HepG2 (cell line): ENCODE results near the gene ABCC3. TPM values are rescaled to one million over a fixed set of nuclear protein-coding genes. Genes with fewer than 3 reads are reported as not detected.

ENCODE experiments used
- ATF7 ChIP-seq, 2 experiments: fragments of 450-650 bp in 1 of 2; sonication (generic) in 1 of 2; formaldehyde crosslinking in 1 of 2; IDR thresholded peaks; 2 replicates each; pipeline versions ENCODE4 v1.4.0 to v1.6.1; 2016 to 2020; ENCODE audit warnings: antibody characterized with exemption in 1 of 2, mild to moderate bottlenecking in 1 of 2, missing genetic modification reagents in 1 of 2
- DPF2 ChIP-seq: sonication (generic); formaldehyde crosslinking; IDR thresholded peaks from 2 replicates; pipeline ENCODE4 v1.4.0; 2020; ENCODE audit warnings: mild to moderate bottlenecking, low read depth, missing genetic modification reagents, borderline replicate concordance
- ELF1 ChIP-seq: sonication (generic); formaldehyde crosslinking; IDR thresholded peaks from 2 replicates; pipeline ENCODE4 v1.4.0; 2020; ENCODE audit warnings: missing genetic modification reagents
- GZF1 ChIP-seq: sonication (generic); formaldehyde crosslinking; IDR thresholded peaks from 2 replicates; pipeline ENCODE4 v1.5.1; 2020; ENCODE audit warnings: mild to moderate bottlenecking, missing genetic modification reagents
- NFE2L2 ChIP-seq: fragments of 150-350 bp; IDR thresholded peaks from 2 replicates; pipeline ENCODE4 v1.6.1; 2014; ENCODE audit warnings: low read length
- NFKB2 ChIP-seq: sonication (generic); formaldehyde crosslinking; IDR thresholded peaks from 2 replicates; pipeline ENCODE4 v1.4.0; 2020; ENCODE audit warnings: missing genetic modification reagents, borderline replicate concordance
- SRSF4 ChIP-seq: fragments of 200-400 bp; formaldehyde crosslinking; IDR thresholded peaks from one replicate; pipeline ENCODE4 v1.6.1; 2018; ENCODE audit warnings: mild to moderate bottlenecking, low read depth, low read length, moderate library complexity; ENCODE audit not compliant: poor library complexity, severe bottlenecking
- SUZ12 ChIP-seq: fragments of 150-350 bp; IDR thresholded peaks from 2 replicates; pipeline ENCODE4 v1.6.1; 2014; ENCODE audit warnings: low read depth, low read length
- THYN1 ChIP-seq: sonication (generic); formaldehyde crosslinking; IDR thresholded peaks from 2 replicates; pipeline ENCODE4 v1.8.1; 2023; ENCODE audit warnings: low read depth, mild to moderate bottlenecking, moderate library complexity, missing genetic modification reagents, borderline replicate concordance
- YEATS4 ChIP-seq: sonication (generic); formaldehyde crosslinking; IDR thresholded peaks from 2 replicates; pipeline ENCODE4 v1.4.0; 2020; ENCODE audit warnings: missing genetic modification reagents, borderline replicate concordance
- ZMYM4 ChIP-seq: sonication (generic); formaldehyde crosslinking; IDR thresholded peaks from 2 replicates; pipeline ENCODE4 v1.8.1; 2023; ENCODE audit warnings: mild to moderate bottlenecking, missing genetic modification reagents
- ZNF232 ChIP-seq: sonication (generic); formaldehyde crosslinking; IDR thresholded peaks from 2 replicates; pipeline ENCODE4 v1.4.0; 2020; ENCODE audit warnings: missing genetic modification reagents, borderline replicate concordance
- ZNF383 ChIP-seq: sonication (generic); formaldehyde crosslinking; IDR thresholded peaks from 2 replicates; pipeline ENCODE4 v1.4.0; 2020; ENCODE audit warnings: missing genetic modification reagents, mild to moderate bottlenecking, borderline replicate concordance
- ZNF841 ChIP-seq: sonication (generic); formaldehyde crosslinking; IDR thresholded peaks from 2 replicates; pipeline ENCODE4 v1.8.1; 2023; ENCODE audit warnings: missing genetic modification reagents, borderline replicate concordance
- polyA plus RNA-seq, 8 experiments: library from polyadenylated mRNA; depleted of rRNA in 3 of 8; stranded (reverse) in 7 of 8; unstranded in 1 of 8; fragments of >200 nt; fragmentation: Illumina TruSeq in 4 of 8; extraction: Trizol in 4 of 8; gene quantifications; 2 replicates each; pipeline versions ENCODE4 v1.2.1 to v1.2.3, GENCODE V29; 2011 to 2016; ENCODE audit warnings: low read depth in 4 of 8, missing spikeins in 1 of 8, mixed read lengths in 1 of 8; ENCODE audit not compliant: insufficient read depth in 1 of 8
- total RNA-seq, 5 experiments: library from RNA; depleted of rRNA; stranded (reverse); fragments of >200 nt; fragmentation: Illumina TruSeq; extraction: Trizol; gene quantifications; 2 replicates each; pipeline ENCODE4 v1.2.3, GENCODE V29; 2016; ENCODE audit warnings: low read depth in 1 of 5
- TF ChIP-seq, protein P1 (sequence below): sonication (generic); formaldehyde crosslinking; IDR thresholded peaks from 2 replicates; pipeline ENCODE4 v1.5.1; 2020; ENCODE audit warnings: missing genetic modification reagents, mild to moderate bottlenecking, borderline replicate concordance
- TF ChIP-seq, protein P2 (sequence below): sonication (generic); formaldehyde crosslinking; IDR thresholded peaks from 2 replicates; pipeline ENCODE4 v1.9.0; 2021; ENCODE audit warnings: missing genetic modification reagents, borderline replicate concordance
- TF ChIP-seq, protein P3 (sequence below): sonication (generic); formaldehyde crosslinking; IDR thresholded peaks from 2 replicates; pipeline ENCODE4 v1.4.0; 2020; ENCODE audit warnings: missing genetic modification reagents

Gene ABCC3
- total and polyA plus RNA-seq, 2 of the 13 experiments (the other 11 are each of a cell fraction or from before 2014, with no cell fraction given): 25.2 to 50.7 TPM

DNA sequence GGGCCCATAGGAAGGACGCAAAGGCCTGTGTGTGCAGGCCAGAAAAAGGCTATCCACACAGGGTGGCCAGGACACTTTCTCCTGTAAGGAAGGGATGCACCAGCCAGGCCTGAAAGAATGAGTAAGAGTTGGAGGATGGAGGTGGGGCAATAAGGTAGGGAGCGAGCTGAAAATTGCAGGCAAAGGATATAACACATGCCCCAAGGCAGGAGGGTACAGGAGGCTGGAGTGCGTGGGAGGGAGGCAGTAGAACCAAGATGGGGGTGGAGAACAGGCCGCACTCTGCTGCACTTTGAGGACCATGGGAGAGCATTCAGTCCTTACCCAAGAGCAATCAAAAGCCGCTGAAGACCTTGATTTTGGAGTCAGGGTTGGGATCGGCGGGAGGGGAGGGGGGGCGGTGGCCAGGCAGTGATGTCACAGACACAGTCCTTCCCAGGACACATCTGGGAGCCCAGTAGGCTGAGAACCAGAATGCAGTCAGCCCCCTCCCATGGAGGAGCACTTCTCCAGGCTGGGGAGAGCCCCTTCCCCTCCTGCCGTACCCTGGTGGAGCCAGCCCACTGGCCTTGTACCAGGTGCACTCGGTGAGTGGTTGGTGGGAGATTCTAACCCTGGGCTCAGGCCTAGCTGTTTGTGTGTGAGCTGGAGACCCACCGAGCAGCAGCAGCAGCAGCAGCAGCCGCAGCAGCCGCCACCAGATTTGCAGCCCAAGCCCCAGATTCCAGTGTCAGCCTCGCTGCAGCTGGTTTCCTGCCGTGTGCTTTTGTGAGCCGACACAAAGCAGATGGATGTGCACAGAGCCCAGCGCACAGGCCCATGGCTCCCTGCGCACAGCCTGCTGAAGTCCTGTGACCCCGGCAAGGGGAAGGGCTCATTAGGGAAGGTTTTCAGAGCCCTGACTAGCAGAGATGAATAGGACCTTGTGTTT lies 55.5 kb downstream of the ABCC3 start (continued):
- TF ChIP-seq DPF2 (no peak), NFE2L2 (no peak), ELF1 (CRISPR knock-in tag) (no peak), ATF7 (IDR thresholded peaks at IDR 0.05) (no peak), ATF7 (CRISPR knock-in tag; IDR thresholded peaks at IDR 0.05) (no peak), SUZ12 (no peak), GZF1 (CRISPR knock-in tag) (no peak), ZNF383 (CRISPR knock-in tag) (no peak), ZMYM4 (CRISPR knock-in tag) (no peak), SRSF4 (no peak), ZNF841 (CRISPR knock-in tag) (no peak), YEATS4 (CRISPR knock-in tag) (no peak), ZNF232 (CRISPR knock-in tag) (no peak), NFKB2 (peak; percentile 29; the same call in 1 of the 2 replicates), THYN1 (CRISPR knock-in tag) (no peak)
- TF ChIP-seq, protein P1, sequence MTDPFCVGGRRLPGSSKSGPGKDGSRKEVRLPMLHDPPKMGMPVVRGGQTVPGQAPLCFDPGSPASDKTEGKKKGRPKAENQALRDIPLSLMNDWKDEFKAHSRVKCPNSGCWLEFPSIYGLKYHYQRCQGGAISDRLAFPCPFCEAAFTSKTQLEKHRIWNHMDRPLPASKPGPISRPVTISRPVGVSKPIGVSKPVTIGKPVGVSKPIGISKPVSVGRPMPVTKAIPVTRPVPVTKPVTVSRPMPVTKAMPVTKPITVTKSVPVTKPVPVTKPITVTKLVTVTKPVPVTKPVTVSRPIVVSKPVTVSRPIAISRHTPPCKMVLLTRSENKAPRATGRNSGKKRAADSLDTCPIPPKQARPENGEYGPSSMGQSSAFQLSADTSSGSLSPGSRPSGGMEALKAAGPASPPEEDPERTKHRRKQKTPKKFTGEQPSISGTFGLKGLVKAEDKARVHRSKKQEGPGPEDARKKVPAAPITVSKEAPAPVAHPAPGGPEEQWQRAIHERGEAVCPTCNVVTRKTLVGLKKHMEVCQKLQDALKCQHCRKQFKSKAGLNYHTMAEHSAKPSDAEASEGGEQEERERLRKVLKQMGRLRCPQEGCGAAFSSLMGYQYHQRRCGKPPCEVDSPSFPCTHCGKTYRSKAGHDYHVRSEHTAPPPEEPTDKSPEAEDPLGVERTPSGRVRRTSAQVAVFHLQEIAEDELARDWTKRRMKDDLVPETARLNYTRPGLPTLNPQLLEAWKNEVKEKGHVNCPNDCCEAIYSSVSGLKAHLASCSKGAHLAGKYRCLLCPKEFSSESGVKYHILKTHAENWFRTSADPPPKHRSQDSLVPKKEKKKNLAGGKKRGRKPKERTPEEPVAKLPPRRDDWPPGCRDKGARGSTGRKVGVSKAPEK (CRISPR knock-in tag): no peak
- TF ChIP-seq, protein P2, sequence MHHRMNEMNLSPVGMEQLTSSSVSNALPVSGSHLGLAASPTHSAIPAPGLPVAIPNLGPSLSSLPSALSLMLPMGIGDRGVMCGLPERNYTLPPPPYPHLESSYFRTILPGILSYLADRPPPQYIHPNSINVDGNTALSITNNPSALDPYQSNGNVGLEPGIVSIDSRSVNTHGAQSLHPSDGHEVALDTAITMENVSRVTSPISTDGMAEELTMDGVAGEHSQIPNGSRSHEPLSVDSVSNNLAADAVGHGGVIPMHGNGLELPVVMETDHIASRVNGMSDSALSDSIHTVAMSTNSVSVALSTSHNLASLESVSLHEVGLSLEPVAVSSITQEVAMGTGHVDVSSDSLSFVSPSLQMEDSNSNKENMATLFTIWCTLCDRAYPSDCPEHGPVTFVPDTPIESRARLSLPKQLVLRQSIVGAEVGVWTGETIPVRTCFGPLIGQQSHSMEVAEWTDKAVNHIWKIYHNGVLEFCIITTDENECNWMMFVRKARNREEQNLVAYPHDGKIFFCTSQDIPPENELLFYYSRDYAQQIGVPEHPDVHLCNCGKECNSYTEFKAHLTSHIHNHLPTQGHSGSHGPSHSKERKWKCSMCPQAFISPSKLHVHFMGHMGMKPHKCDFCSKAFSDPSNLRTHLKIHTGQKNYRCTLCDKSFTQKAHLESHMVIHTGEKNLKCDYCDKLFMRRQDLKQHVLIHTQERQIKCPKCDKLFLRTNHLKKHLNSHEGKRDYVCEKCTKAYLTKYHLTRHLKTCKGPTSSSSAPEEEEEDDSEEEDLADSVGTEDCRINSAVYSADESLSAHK (CRISPR knock-in tag): no peak
- TF ChIP-seq, protein P3, sequence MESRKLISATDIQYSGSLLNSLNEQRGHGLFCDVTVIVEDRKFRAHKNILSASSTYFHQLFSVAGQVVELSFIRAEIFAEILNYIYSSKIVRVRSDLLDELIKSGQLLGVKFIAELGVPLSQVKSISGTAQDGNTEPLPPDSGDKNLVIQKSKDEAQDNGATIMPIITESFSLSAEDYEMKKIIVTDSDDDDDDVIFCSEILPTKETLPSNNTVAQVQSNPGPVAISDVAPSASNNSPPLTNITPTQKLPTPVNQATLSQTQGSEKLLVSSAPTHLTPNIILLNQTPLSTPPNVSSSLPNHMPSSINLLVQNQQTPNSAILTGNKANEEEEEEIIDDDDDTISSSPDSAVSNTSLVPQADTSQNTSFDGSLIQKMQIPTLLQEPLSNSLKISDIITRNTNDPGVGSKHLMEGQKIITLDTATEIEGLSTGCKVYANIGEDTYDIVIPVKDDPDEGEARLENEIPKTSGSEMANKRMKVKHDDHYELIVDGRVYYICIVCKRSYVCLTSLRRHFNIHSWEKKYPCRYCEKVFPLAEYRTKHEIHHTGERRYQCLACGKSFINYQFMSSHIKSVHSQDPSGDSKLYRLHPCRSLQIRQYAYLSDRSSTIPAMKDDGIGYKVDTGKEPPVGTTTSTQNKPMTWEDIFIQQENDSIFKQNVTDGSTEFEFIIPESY: peak; percentile 94
